Endothelial cell of umbilical vein (primary cell): ENCODE data around the gene PAX5. TPM values are rescaled to one million over a fixed set of nuclear protein-coding genes. Genes with fewer than 3 reads are reported as not detected.

Experiments used
- BruUV-seq: library from RNA; stranded (reverse); fragments of 400-500 nt; replicated peaks from 2 replicates; lab custom pipeline; 2021; lab: Mats Ljungman, UMichigan
- CTCF ChIA-PET: fragments of 300-600, 350-600 bp; sonication (Branson Sonifier 250); formaldehyde crosslinking; loops from one replicate; lab custom pipeline; 2021; ENCODE audit warnings: antibody characterized with exemption, inconsistent platforms; lab: Charles Lee
- POLR2A ChIA-PET: fragments of 300-600, 350-600 bp; sonication (Branson Sonifier 250); formaldehyde crosslinking; loops from one replicate; lab custom pipeline; 2021; ENCODE audit warnings: antibody characterized with exemption, inconsistent platforms; lab: Charles Lee
- DNase-seq: peaks from one replicate; pipeline ENCODE4 v3.0.0-alpha.2; 2011; ENCODE audit warnings: low read depth, low spot score
- FAIRE-seq: peaks from 2 replicates; lab custom pipeline; 2011; peaks lifted over from hg19 to GRCh38; lab: Jason Lieb, UNC
- H2AFZ ChIP-seq: 2 replicates; pipeline ENCODE4 v1.6.0; 2012; ENCODE audit warnings: low read depth, low read length, control low read depth, inconsistent platforms
- H3K27ac ChIP-seq: 2 replicates; pipeline ENCODE4 v1.5.1; 2011; ENCODE audit warnings: low read depth, mild to moderate bottlenecking, control low read depth, low read length, moderate library complexity; ENCODE audit not compliant: insufficient read depth
- H3K27me3 ChIP-seq, 2 experiments: 2 replicates each; pipeline versions ENCODE4 v1.6.0 to v1.6.1; 2011; ENCODE audit warnings: low read length in 2 of 2, mixed read lengths in 1 of 2; ENCODE audit not compliant: control insufficient read depth in 2 of 2, insufficient read depth in 2 of 2
- H3K36me3 ChIP-seq, 2 experiments: 2 replicates in 1 of 2; 3 replicates in 1 of 2; pipeline ENCODE4 v1.5.1; 2011; ENCODE audit warnings: low read length in 2 of 2, mild to moderate bottlenecking in 1 of 2, moderate library complexity in 1 of 2; ENCODE audit not compliant: control insufficient read depth in 2 of 2, insufficient read depth in 2 of 2; ENCODE audit errors: extremely low read depth in 1 of 2
- H3K4me1 ChIP-seq: 3 replicates; pipeline ENCODE4 v1.5.1; 2011; ENCODE audit warnings: mild to moderate bottlenecking, low read length; ENCODE audit not compliant: control insufficient read depth, insufficient read depth; ENCODE audit errors: extremely low read depth
- H3K4me2 ChIP-seq: 2 replicates; pipeline ENCODE4 v1.6.1; 2011; ENCODE audit warnings: low read length, control low read depth, mixed read lengths; ENCODE audit not compliant: insufficient read depth
- H3K4me3 ChIP-seq, 3 experiments: fragments of 200-600 bp in 1 of 3; sonication (generic), shearing (Covaris generic) in 1 of 3; replicated peaks in 1 of 3; 2 replicates each; pipeline ENCODE4 v1.5.1; 2011 to 2016; ENCODE audit warnings: control low read depth in 3 of 3, low read length in 3 of 3, mild to moderate bottlenecking in 2 of 3, inconsistent platforms in 1 of 3, low read depth in 1 of 3, moderate library complexity in 1 of 3; ENCODE audit not compliant: insufficient read depth in 1 of 3
- H3K79me2 ChIP-seq: 2 replicates; pipeline ENCODE4 v1.6.0; 2012; ENCODE audit warnings: low read length, inconsistent platforms; ENCODE audit not compliant: control insufficient read depth, insufficient read depth
- H3K9ac ChIP-seq: replicated peaks from 2 replicates; pipeline ENCODE3; 2011; ENCODE audit warnings: low read length, control low read depth; ENCODE audit not compliant: insufficient read depth; ENCODE audit errors: extremely low read depth
- H3K9me1 ChIP-seq: replicated peaks from 3 replicates; pipeline ENCODE4 v1.6.0; 2011; ENCODE audit warnings: mild to moderate bottlenecking, low read length; ENCODE audit not compliant: control insufficient read depth, insufficient read depth; ENCODE audit errors: extremely low read depth
- H3K9me3 ChIP-seq: replicated peaks from 2 replicates; pipeline ENCODE4 v1.5.1; 2012; ENCODE audit warnings: low read length, inconsistent platforms; ENCODE audit not compliant: control insufficient read depth, insufficient read depth
- H4K20me1 ChIP-seq: replicated peaks from 2 replicates; pipeline ENCODE3; 2011; ENCODE audit warnings: mild to moderate bottlenecking, low read length; ENCODE audit not compliant: control insufficient read depth, insufficient read depth; ENCODE audit errors: extremely low read depth
- CTCF ChIP-seq, 2 donors: IDR thresholded peaks; 1 replicate in 1 of 2; 2 replicates in 1 of 2; pipeline ENCODE4 v1.5.1; 2011; ENCODE audit warnings: low read length in 2 of 2, mild to moderate bottlenecking in 2 of 2, moderate library complexity in 2 of 2, control low read depth in 1 of 2, inconsistent platforms in 1 of 2, low read depth in 1 of 2; ENCODE audit not compliant: insufficient read depth in 1 of 2; ENCODE audit errors: extremely low read depth in 1 of 2
- EZH2 ChIP-seq: IDR thresholded peaks from 2 replicates; pipeline ENCODE4 v1.6.1; 2012; ENCODE audit warnings: borderline replicate concordance, low read depth, mild to moderate bottlenecking, moderate library complexity, low read length, inconsistent platforms; ENCODE audit not compliant: severe bottlenecking
- FOS ChIP-seq: IDR thresholded peaks from 2 replicates; pipeline ENCODE4 v1.6.1; 2011; ENCODE audit warnings: mild to moderate bottlenecking, low read length, moderate library complexity, borderline replicate concordance; ENCODE audit not compliant: insufficient read depth
- GATA2 ChIP-seq: IDR thresholded peaks from 2 replicates; pipeline ENCODE4 v1.7.0; 2011; ENCODE audit warnings: low read depth, mild to moderate bottlenecking, moderate library complexity, mixed read lengths, low read length; ENCODE audit not compliant: insufficient read length, insufficient read depth
- JUN ChIP-seq: IDR thresholded peaks from 2 replicates; pipeline ENCODE4 v1.6.1; 2011; ENCODE audit warnings: borderline replicate concordance, low read depth; ENCODE audit not compliant: insufficient read length, insufficient read depth
- MAX ChIP-seq: IDR thresholded peaks from 2 replicates; pipeline ENCODE4 v1.6.1; 2011; ENCODE audit not compliant: insufficient read depth, insufficient read length
- MYC ChIP-seq: IDR thresholded peaks from one replicate; pipeline ENCODE4 v1.6.1; 2011; ENCODE audit warnings: mild to moderate bottlenecking, low read depth, low read length
- POLR2A ChIP-seq: IDR thresholded peaks from 2 replicates; pipeline ENCODE4 v1.6.1; 2012; ENCODE audit warnings: low read depth, mild to moderate bottlenecking, control low read depth, low read length
- POLR2AphosphoS5 ChIP-seq: IDR thresholded peaks from 2 replicates; pipeline ENCODE4 v1.6.1; 2012; ENCODE audit warnings: low read depth, mild to moderate bottlenecking, control low read depth, low read length, moderate library complexity; ENCODE audit not compliant: insufficient read depth
- dilution Hi-C: fragments of 300-500 bp; cut with MboI; formaldehyde crosslinking; loops from one replicate; pipeline ENCODE4 v1.15.0; 2019; ENCODE audit warnings: low sequenced_read_pairs; ENCODE audit not compliant: extremely low pct_ligation_motif_present
- intact Hi-C: fragments of 100-400 bp; cut with micrococcal nuclease; formaldehyde crosslinking; loops from one replicate; pipeline ENCODE4 v1.10.0; 2022
- polyA plus RNA-seq, 4 experiments: library from polyadenylated mRNA; depleted of rRNA in 3 of 4; stranded (reverse) in 3 of 4; unstranded in 1 of 4; fragments of >200 nt; gene quantifications; 2 replicates each; pipeline versions ENCODE4 v1.2.1 to v1.2.3, GENCODE V29; 2011 to 2012; ENCODE audit warnings: missing spikeins in 1 of 4
- total RNA-seq: library from RNA; stranded (reverse); gene quantifications from 2 replicates; pipeline ENCODE4 v1.2.3, GENCODE V29; 2021

The PAX5 gene
- total and polyA plus RNA-seq, 2 donors (not counting 3 experiments of a cell fraction or from before 2014, with no cell fraction given): not detected

- dilution Hi-C loops: no loop called here
- Histone ChIP-seq H3K79me2 (no peaks in the 10 kb centered on the region), H2AFZ (no peak overlapping the region), H3K36me3 (no peaks in the 10 kb centered on the region), H3K9ac (no peak overlapping the region), H3K4me2 (no peak overlapping the region), H3K27ac (no peak overlapping the region), H4K20me1 (no peaks in the 10 kb centered on the region), H3K27me3 (peaks cover 2 to 19% of the 10 kb centered on the region in 2 experiments), H3K9me1 (no peaks in the 10 kb centered on the region), H3K9me3 (no peaks in the 10 kb centered on the region), H3K4me1 (no peaks in the 10 kb centered on the region), H3K4me3 (no peak overlapping the region)
- DNase-seq: no peak
- TF ChIP-seq POLR2A (no peak), MAX (no peak), JUN (no peak), EZH2 (no peak), CTCF (IDR thresholded peaks at IDR 0.05; ENCODE audit: extremely low read depth in 1 of 2, insufficient read depth in 1 of 2, low read depth in 1 of 2, low read length in 2 of 2) (no peak), GATA2 (no peak), MYC (no peak), POLR2AphosphoS5 (no peak), FOS (no peak)
- no TSS peak for BruUV-seq
- no peak for FAIRE-seq
- ChIA-PET CTCF (no interaction called here), POLR2A (no interaction called here)
- intact Hi-C loops: no loop called here
These were observed 205.5 kb downstream of the PAX5 start for GRCh38 chr9:36828611-36829013.
